GM18520 (cell line): ENCODE measurements around the gene INHBE.
"Not testable (repeated sequence)": the region's sequence is repeated elsewhere in the genome, so short reads cannot be mapped to it uniquely, and the experiment has no call there.

Source experiments
- ATAC-seq: cut with Tn5 transposase; IDR thresholded peaks from one replicate; pipeline ENCODE4 v1.9.1; 2021; ENCODE audit not compliant: unreplicated experiment

Gene INHBE

DNA sequence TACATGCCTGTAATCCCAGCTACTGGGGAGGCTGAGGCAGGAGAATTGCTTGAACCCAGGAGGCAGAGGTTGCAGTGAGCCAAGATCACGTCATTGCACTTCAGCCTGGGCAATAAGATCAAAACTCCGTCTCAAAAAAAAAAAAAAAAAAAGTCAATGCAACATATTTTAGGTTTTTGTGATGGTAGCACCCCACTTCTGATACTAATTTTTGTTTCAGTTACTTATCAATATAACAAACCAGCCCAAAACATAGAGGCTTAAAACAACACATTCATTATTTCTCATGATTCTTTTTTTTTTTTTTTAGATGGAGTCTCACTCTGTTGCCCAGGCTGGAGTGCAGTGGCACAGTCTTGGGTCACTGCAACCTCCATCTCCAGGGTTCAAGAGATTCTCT, 13.7 kb upstream of the INHBE start:
- not testable (repeated sequence) for ATAC-seq

DNA sequence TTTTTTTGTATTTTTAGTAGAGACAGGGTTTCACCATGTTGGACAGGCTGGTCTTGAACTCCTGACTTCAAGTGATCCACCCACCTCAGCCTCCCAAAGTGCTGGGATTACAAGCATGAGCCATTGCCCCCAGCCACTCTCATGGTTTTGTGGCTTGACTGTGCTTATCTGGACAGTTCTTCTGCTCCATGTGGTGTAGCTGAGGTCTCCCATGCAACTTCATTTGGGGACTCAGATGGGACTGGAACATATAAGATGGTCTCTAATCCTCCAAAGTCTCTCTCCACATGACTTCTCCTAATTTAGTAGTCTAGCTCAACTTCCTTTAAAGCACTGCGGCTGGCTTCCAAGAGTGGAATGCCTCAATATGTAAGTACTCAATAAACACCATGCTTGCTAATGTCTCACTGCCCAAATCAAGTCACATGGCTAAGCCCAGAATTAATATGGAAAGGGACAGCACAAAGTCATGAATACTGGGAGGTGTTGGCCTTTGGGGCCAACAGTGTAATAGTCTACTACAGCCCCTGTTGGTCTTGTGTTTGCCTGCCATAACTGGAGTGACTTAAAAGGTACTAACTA, 13.2 kb upstream of the INHBE start:
- ATAC-seq = no peak

DNA sequence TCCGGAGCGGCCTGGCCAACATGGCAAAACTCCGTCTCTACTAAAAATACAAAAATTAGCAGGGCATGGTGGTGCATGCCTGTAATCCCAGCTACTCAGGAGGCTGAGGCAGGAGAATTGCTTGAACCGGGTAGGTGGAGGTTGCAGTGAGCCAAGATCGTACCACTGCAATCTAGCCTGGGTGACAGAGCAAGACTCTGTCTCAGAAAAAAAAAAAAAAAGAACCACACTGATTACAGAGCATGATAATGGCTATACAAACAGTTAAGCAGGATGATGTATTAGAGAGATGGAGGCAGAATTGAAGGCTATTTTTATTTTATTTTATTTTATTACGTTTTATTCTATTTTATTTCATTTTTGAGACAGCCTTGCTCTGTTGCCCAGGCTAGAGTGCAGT, 10.8 kb upstream of the INHBE start:
- ATAC-seq = not testable (repeated sequence)

DNA sequence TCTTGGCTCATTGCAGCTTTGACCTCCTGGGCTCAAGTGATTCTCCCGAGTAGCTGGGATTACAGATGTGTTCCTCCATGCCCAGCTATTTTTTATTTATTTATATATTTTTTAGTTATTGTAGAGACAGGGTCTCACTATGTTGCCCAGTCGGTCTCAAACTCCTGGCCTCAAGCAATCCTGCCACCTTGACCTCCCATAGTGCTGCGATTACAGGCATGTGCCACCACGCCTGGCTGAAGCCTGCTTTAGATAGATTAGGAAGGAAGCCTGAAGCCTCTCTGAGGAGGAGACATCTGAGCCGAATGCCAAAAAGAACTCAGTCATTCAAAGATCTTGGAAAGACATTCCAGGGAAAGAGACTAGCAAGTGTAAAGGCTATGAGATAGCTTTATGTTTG, 10.4 kb upstream of the INHBE start:
- ATAC-seq = no peak

DNA sequence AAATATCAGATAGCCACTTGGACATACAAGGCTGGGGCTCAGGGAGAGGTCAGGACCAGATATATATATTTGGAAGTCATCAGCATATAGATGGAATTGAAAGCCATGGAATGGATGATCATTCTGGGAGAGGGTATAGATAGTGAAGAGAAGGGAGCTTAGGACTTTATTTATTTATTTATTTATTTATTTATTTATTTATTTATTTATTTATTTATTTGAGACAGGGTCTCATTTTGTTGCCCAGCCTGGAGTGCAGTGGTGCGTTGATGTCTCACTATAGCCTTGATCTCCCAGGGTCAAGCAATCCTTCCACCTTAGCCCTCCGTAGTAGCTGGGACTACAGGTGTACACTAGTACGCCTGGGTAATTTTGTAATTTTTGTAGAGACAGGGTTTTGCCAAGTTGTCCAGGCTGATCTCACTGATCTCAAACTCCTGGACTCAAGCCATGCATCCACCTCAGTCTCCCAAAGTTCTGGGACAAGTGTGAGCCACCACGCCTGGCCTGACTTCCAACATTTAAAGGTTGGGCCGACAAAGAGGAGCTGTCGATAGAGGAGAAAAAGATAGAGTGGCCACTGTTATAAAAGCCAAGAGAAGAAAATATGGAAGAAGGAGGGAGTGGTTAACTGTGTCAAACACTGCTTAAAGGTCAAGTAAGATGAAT, 8.7 kb upstream of the INHBE start:
- no peak for ATAC-seq

DNA sequence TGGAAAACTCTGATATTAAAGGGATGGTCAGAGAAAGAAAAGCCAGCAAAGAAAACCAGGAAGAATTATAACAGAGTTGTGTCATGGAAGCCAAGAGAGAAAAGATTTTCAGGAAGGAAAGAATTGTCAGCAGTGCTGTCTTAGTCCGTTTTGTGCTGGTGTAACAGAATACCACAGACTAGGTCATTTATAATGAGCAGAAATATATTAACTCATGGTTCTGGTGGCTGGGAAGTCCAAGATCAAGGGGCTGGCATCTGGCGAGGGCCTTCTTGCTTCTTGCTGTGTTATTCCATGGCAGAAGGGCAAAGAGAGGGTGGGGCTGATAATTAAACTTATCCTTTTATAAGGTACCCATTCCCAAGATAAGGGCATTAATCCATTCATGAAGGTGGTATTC, 6.4 kb upstream of the INHBE start:
- no peak for ATAC-seq

DNA sequence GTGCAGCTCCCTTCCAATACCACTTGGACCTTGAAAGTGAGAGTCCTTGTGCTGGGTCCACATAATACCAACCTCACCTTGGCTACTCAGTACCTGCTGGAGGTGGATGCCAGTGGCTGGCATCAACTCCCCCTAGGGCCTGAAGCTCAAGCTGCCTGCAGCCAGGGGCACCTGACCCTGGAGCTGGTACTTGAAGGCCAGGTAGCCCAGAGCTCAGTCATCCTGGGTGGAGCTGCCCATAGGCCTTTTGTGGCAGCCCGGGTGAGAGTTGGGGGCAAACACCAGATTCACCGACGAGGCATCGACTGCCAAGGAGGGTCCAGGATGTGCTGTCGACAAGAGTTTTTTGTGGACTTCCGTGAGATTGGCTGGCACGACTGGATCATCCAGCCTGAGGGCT, 5.7 kb upstream of the INHBE start:
- no peak for ATAC-seq

DNA sequence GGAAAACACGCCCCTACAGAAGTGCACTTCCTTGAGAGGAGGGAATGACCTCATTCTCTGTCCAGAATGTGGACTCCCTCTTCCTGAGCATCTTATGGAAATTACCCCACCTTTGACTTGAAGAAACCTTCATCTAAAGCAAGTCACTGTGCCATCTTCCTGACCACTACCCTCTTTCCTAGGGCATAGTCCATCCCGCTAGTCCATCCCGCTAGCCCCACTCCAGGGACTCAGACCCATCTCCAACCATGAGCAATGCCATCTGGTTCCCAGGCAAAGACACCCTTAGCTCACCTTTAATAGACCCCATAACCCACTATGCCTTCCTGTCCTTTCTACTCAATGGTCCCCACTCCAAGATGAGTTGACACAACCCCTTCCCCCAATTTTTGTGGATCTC, 5.0 kb upstream of the INHBE start:
- ATAC-seq = no peak

DNA sequence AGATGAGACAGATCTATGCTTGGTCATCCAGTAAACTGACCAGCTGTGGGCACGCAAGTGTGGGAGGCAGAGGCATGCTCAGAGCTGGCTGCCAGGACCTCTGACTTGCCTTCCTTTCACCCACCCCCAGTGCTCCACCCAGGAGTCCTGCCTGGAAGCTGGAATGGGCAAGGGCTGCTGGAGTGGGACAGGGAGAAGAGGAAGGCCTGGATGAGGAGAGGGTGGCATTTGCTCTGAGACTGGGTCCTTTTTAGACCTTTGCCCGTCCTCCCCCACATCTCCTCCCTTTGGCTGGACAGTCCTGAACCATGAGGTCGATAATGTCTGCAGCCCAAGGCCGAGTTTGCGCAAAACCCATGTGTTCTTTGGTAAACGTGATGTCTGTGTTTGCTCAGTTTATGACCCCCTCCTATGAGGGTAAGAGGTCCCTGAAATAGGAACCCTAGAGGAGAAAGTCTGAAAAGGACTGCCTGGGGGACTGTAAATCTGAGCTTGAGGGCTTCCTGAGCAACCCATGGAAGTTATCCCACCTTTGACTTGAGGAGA, 3.8 kb upstream of the INHBE start:
- ATAC-seq = no peak

DNA sequence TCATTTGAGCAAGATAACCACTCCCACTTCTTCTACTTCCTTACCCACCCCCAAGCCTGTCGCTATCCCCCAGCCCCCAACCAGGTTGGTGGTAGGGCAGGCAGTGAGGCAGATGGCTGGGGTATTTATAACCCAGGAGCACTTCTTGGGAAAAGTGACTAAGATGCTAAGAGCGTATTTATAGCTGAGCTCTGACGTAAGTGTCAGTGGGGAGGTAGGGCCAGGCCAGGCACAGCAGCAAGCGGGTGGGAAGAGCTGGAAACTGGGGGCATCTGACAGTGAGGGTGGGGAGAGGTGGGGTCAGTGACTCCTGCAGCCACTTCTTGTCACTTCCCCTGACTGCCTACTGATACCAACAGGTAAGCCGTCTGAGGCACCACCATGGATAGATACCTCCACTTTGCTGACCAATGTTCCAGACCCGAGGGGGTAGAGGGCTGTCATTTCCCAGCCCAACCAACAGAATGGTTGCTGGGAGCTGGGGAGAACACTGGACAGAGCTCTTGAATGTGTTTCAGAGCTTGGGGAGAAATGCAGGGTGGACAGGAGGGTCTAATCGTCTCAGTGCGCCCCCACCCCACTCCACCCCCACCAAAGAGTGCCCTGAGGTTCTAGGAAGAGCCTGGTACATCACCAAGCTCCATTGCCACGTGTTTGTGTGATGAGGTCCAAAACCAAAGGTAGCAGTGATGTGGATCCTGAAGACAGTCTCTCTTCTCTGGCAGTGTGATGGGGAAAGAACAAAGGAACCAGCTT, 2.7 kb upstream of the INHBE start:
- ATAC-seq = no peak

DNA sequence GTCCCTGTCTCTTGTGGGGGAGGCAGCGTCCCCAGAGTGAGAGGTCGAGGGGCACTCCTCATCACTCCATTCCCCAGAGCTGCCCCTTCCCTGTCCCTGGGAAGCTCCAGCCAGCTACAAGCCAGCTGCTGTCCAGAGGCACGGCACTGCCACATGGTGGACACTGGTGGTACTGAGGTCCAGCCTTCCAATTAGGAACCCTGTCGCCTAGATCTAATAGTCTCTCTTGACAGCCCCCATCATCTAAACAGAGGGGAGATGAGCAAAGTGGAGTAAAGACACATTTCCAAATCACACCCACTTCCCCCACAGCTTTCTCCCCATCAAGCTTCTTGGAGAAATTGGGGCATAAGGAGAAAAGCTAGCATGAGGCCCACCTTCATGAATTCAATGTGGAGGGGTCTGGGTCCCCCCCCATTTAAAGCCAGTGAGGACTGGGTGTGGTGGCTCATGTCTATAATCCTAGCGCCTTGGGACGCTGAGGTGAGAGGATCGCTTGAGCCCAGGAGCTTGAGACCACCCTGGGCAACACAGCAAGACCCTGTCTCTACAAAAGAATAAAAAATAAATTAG, 2.1 kb upstream of the INHBE start:
- ATAC-seq = no peak

DNA sequence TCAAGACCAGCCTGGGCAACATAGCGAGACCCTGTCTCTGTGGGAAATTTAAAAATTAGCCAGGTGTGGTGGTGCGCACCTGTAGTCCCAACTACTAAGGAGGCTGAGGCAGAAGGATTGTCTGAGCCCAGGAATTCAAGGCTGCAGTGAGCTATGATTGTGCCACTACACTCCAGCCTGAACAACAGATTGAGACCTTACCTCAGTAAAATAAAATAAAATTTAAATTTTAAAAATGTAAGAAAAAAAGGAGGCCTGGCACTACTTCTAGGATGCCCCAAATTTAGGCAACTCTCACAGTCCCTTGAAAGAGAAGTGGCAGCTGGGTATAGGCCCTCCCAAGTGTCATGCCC, 918 bp upstream of the INHBE start:
- ATAC-seq = no peak

DNA sequence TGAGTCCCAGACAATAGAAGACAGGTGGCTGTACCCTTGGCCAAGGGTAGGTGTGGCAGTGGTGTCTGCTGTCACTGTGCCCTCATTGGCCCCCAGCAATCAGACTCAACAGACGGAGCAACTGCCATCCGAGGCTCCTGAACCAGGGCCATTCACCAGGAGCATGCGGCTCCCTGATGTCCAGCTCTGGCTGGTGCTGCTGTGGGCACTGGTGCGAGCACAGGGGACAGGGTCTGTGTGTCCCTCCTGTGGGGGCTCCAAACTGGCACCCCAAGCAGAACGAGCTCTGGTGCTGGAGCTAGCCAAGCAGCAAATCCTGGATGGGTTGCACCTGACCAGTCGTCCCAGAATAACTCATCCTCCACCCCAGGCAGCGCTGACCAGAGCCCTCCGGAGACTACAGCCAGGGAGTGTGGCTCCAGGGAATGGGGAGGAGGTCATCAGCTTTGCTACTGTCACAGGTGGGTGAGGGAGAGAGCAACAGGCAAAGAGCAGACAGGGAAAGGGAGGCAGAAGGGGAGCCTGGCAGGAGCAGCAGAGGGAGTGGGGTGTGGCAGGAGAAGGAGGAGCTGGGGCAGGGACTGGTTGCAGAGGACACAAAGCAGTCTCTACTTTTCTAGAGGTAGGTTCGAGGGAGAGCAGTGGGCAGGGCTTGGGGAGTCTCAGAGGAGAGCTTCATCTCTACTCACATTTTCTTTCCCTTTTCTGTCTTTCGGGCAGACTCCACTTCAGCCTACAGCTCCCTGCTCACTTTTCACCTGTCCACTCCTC, 452 bp downstream of the INHBE start:
- no peak for ATAC-seq

DNA sequence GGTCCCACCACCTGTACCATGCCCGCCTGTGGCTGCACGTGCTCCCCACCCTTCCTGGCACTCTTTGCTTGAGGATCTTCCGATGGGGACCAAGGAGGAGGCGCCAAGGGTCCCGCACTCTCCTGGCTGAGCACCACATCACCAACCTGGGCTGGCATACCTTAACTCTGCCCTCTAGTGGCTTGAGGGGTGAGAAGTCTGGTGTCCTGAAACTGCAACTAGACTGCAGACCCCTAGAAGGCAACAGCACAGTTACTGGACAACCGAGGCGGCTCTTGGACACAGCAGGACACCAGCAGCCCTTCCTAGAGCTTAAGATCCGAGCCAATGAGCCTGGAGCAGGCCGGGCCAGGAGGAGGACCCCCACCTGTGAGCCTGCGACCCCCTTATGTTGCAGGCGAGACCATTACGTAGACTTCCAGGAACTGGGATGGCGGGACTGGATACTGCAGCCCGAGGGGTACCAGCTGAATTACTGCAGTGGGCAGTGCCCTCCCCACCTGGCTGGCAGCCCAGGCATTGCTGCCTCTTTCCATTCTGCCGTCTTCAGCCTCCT, 1.1 kb downstream of the INHBE start:
- no peak for ATAC-seq

DNA sequence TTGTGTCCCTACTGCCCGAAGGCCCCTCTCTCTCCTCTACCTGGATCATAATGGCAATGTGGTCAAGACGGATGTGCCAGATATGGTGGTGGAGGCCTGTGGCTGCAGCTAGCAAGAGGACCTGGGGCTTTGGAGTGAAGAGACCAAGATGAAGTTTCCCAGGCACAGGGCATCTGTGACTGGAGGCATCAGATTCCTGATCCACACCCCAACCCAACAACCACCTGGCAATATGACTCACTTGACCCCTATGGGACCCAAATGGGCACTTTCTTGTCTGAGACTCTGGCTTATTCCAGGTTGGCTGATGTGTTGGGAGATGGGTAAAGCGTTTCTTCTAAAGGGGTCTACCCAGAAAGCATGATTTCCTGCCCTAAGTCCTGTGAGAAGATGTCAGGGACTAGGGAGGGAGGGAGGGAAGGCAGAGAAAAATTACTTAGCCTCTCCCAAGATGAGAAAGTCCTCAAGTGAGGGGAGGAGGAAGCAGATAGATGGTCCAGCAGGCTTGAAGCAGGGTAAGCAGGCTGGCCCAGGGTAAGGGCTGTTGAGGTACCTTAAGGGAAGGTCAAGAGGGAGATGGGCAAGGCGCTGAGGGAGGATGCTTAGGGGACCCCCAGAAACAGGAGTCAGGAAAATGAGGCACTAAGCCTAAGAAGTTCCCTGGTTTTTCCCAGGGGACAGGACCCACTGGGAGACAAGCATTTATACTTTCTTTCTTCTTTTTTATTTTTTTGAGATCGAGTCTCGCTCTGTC, 1.8 kb downstream of the INHBE start:
- ATAC-seq = no peak

DNA sequence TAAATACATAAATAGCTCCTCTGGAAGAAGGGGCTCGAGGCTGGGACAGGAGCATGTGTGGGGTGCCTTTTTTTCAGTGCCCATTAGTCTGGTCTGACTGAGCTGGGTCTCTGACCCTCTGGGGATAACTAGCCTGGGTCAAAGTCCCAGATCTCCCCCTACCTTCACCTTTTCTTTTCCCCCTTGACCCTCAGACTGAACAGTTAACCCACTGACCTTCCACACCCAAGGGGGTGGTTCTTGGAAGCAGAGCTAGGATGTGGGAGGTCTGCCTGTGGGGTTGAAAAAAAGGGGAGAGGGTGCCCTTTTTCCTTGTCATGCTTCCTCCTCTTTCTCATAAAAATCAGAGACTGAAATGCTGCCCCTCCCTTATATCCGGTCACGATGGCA, 3.6 kb downstream of the INHBE start:
- ATAC-seq = no peak

DNA sequence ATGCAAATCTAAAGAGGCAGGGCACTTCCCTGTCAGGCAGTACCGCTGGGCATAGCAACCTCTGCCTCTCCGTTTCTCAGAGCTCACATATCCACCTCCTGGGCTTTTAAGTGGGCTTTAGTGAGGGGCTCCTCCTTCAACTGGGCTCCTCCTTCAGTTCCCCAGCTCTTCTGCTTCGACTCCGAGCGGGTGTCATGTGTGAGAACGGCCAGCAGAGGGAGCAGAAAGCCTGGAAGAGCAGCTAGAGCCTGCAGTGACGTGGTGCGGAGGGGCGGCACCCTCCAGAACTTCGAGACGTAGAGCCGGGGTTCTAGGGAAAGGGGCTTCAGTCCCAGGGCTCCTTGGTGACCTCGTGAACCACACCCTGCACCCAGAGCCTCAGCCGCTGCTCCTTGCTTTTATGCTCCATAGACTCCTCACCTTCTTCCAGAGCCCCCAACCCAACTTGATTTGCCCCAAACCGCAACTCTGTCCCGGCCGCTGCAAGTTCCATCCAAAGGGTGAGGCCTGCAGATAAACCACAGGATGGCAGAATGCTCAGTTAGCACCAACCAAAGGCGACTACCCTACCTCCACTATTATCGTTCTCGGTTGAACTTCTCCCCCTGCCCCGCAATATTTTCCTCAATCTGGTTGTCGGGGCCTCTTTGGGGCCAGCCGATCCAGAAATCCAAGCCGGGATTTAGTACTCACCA, 4.1 kb downstream of the INHBE start:
- peak; percentile 44 for ATAC-seq

DNA sequence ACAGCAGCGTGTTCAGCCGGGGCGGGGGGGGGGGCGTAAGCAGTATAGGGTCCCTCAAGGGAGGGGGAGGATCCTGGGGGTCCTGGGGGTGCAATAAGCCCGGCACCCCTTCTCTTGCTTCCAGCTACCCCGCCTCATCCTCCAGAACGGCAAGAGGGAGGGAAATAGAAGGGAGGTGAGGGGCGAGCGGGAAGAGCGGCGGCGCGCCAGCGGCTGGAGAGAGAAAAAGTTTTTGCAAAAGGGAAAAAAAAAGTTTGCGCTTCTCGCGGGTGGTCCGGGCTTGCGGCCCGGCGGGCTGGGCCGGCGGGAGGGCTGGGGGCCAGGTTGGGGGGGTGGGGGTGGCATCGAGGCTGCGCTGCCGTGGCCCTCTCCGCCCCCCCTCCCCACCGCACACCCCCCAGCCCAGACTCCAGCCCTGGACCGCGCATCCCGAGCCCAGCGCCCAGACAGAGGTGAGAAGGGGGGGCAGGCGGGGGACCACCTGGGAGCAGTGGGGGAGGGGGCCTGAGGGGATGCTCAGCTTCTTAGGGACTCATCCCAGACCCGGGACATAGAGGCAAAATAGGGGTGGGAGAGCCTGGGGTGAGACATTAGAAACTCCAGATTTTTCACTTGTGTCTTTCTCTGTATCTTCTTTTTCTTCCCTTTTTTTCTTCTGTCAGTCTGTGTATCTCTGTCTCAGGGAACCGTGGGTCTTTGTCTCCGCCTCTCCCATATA, 4.8 kb downstream of the INHBE start, which contains the start of gene GLI1:
GLI1 (plus strand) TSS at position 36 of the 718 bp plus-strand sequence. CDS start 3,907 bp downstream, outside the sequence.
- ATAC-seq = no peak

DNA sequence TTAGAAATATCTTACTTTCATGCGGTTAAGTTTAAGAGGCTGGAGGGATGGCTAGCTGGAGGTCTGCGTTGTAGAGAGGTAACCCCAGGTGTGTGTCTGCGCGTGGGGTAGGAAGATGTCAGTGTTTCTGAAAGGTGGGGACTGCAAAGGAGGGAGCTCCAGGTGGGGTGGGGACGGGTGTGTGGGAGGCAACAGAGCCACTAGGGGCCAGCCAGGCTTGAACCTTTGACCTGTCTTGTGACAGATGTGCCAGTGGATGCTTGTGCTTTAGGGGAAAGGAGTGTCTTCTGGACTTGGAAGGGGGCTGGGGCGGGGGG, 5.3 kb downstream of the INHBE start:
- no peak for ATAC-seq
